GM19193 (cell line): Measurements from ENCODE around the gene MBD3L4.
"Not testable (repeated sequence)": the region's sequence is repeated elsewhere in the genome, so short reads cannot be mapped to it uniquely, and the experiment has no call there.

Experiments used
- POLR2A ChIP-seq: IDR thresholded peaks from 4 replicates; pipeline ENCODE4 v1.6.1; 2011; ENCODE audit not compliant: insufficient read depth, insufficient read length; ENCODE audit errors: extremely low read depth

MBD3L4 gene

DNA sequence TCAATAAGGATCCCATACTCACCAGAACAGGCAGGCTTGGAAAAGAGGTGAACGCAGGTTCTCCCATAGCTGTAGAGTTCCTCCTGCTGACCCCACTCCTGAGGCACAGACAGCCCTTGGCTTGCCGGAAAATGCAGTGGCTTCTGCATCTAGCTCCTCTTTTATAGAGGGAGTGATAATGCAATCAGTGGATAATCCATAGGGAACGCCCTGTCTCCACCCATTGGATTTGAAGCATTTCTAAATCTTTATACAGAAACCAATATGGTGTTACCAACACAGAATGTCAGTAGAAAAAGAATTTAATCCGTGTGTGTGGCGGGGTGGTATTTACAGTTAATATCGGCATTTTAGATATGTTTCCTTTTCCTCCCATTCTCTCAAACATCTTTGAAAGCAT, 18.6 kb downstream of the MBD3L4 start, which contains the start of gene MBD3L2B:
MBD3L2B (minus strand) TSS at position 101 of the 400 bp plus-strand sequence; CDS start at position 67, 34 bp downstream.
- not testable (repeated sequence) for TF ChIP-seq POLR2A

DNA sequence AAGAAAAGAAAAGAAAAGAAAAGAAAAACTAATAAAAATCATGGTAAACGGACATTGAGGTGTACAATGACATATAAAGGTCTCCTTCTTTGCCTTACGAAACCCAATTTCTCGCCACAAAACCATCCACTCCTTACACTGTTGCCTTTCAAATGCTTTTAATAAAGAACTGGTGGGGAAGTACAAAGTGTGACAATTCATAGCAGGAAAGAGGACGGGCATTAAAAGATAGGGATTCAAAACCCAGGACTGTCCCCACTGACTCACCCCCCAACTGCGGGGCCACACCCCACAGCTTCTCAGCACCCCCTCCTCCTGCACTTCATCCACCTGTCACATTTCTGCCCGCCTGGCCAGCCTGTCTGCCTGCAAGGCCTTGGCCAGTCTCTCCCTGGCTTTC, 21.2 kb downstream of the MBD3L4 start:
- no peak for TF ChIP-seq POLR2A

DNA sequence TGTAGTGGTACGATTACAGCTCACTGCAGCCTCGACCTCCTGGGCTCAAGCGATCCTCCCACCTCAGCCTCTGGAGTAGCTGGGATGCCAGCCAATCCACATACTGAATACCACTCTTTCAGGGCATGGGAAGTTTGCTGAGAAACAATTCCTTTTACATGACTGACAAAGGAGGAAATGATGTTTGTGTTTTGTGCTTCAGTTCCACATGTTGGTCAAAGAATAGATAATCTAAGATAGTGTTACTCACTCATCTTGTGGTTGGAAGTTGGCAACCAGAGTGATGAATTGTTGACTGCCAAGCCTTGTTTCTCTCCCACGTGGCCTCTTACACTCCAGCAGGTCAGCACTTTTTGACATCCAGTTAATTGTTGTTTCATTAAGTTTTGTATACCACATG, 26.3 kb downstream of the MBD3L4 start:
- no peak for TF ChIP-seq POLR2A

DNA sequence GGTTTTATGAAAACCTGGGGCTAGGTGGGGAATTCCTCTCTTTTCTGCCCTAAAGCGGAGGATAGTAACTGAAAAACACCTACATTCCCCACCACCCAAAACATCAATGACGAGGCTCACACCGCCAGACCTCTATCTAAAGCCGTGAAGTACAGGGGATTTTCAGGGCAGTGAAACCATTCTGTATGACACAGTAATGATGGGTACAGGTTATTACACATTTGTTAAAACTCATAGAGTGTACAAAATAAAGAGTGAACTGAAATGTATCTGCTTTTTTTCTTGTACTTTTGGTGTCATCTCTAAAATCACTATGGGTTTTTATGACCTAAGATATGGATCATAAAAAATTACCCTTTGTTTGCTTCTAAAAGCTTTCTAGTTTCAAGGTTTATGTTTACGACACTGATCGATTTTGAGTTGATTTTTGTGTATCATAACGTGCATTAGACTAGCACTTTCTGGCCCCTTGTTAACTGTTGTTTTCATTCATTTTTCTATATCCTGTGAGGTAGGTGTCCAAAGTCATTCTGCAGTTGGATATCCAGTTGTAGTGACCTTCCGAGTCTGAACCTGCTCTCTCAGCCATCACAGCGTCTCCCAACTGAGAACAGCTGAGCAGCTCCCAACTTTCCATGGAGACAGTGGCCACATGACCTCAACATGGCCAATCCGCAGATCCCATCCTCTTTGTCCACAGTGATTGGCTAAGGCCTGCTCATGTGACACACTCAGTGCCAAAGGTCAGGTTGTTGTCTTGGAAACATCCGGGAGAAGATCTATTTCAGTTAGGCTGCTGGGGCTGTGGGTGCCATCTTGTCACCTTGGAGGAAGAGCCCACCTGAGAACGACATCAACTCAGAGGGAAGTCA, 29.0 kb downstream of the MBD3L4 start:
- TF ChIP-seq POLR2A, result no peak

DNA sequence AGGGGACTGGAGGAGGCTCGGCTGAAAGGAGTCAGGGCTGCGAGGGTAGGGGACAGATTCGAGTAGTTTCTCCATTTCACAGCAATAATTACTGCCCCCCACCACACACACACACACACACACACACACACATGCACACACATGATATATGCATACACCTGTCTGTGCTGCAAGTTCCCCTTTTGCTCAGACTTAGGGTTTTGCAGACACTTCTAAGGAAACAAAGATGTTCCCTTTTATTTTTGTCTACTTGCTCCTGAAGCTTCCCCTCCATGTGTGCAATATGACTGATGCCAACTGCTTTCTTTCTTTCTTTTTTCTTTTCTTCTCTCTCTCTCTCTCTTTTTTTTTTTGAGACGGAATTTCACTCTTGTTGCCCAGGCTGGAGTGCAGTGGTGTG, 32.1 kb downstream of the MBD3L4 start:
- no peak for TF ChIP-seq POLR2A

DNA sequence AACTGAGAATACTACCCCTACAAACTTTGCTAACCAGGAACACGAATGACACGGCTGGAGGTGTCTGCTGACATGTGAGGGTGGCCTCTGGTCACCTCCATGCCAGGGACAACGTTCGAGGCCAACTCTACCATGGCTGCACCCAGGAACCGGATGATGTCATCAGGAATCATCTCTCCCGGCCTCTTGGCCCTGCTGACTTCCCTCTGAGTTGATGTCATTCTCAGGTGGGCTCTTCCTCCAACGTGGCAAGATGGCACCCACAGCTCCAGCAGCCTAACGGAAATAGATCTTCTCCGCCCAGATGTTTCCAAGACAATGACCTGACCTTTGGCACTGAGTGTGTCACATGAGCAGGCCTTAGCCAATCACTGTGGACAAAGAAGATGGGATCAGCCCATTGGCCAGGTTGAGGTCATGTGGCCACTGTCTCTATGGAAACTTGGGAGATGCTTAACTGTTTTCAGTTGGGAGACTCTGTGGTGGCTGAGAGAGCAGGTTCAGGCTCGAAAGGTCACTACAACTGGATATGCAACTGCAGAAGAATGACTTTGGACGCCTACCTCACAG, 33.8 kb downstream of the MBD3L4 start:
- TF ChIP-seq POLR2A, result no peak

DNA sequence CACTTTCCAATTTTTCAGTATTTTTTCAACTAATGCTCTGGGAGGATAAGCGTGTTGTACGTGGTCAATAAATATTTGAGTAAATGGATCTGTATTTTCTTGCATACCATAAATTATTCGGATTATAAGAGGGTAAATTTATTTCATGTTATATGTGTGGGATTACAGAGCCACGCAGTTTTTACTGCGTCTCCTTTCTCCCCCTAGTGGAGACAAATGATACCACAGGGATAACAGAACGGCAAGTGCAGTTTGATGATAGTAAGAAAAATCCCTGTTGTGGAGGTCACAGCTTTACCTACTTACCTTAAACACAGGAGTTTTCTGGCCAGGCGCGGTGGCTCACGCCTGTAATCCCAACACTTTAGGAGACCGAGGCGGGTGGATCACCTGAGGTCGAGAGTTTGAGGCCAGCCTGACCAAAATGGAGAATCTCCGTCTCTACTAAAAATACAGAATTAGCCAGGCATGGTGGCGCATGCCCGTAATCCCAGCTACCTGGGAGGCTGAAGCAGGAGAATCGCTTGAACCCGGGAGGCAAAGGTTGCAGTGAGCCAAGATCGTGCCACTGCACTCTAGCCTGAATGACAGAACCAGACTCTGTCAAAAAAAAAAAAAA, 35.6 kb downstream of the MBD3L4 start:
- no peak for TF ChIP-seq POLR2A

DNA sequence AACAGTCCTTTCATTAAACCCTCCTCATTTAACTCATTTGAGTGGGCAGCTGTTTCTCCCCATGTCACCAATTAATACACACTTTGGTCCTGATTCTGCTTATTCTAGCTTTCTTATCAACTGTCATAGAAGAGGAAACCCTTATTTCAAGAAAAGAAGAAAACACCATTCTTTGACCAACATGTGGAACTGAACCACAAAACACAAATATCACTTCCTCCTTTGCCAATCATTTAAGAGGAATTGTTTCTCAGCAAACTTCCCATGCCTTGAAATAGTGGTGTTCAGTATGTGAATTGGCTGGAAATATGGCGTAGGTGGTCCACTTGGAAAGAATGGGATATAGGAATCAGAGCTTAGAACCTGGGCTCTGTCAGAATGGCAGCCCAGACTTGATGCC, 39.2 kb downstream of the MBD3L4 start:
- no peak for TF ChIP-seq POLR2A

DNA sequence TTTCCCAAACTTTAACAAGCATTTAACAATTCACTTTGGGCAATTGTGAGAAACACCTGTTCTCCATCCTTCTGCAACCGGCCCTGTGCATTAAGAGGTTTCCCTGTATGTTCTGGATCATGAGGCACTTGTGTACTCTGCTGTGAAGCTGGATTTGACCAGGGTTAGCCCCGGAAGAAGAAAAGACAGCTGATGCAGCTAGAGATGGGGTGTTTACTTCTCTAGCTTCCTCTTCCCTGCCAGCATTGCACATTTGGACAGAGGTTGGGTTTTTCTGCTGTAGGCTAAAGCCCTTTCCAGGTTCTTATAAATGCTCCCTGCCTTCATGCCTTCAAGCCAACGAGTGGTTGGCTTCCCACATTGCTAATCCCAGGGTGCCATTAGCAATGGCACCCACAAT, 39.6 kb downstream of the MBD3L4 start:
- TF ChIP-seq POLR2A, result no peak

DNA sequence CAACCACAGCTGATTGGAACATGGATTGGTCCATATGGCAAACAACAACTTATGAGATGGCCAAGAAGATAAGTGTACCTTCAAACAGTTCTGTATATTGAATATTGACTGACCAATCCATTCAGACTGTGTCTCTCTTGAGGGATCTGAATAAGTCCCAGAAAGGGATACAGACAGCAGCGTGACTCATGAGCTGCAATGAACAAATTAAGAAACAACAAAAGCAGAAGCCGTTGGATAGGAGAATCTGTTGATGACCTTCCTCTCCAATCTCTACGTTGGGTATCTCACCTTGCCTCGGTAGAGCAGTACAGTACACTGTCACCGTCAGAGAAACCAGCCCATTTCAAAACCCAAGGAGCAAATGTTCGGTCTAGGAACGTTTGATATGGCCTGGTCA, 40.0 kb downstream of the MBD3L4 start:
- no peak for TF ChIP-seq POLR2A

DNA sequence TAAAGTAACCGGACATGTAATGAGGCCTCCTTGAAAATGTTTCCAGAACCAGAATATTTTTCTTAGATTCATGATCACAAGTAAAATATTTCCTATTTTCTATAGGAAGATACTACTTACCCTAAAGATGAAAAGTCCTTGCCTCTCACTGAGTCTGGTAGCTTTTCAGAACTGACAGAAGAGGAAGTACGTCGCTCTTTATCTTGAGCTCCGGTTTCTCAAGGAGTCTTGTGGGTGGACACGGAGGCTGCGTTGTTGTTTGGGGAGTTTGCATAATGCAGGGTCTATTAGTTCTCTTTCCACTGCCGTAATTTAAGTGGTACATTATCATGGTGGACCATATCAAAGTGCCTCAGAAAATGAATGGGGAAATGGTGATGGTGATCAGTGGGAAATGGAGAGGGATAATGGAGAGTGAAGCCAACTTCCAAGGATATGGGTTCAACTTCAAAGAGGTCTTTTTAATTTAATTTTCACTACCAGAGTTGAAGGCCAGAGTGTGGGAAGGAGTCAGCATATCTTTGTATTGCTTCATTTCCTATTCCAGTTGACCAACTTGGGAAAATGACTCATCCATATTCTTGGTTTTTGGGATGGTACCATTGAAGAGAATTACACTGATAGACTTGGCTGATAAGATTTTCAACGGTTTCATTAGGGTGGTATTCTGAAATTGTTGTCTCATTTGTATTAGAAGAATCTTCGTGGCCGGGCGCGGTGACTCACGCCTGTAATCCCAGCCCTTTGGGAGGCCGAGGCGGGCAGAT, 42.1 kb downstream of the MBD3L4 start:
- TF ChIP-seq POLR2A, result no peak

DNA sequence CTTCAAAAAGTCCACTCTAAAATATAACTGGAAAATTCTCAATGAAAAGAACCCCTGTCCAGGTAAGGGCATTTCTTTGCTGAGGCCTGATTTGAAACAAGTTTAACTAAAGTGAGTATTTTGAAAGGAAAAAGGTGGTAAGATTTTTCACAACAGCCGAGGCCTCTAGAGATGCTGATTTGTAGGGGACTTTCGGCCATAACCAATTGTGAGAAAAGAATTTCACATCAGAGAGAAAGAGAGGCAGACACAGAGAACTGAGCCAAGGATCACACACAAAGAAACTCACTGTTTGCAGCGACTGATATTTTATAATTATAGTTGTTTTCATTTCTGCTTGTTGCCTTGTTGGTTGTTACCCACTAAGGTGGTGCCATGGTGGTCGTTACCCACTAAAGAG, 43.2 kb downstream of the MBD3L4 start:
- TF ChIP-seq POLR2A, result no peak

DNA sequence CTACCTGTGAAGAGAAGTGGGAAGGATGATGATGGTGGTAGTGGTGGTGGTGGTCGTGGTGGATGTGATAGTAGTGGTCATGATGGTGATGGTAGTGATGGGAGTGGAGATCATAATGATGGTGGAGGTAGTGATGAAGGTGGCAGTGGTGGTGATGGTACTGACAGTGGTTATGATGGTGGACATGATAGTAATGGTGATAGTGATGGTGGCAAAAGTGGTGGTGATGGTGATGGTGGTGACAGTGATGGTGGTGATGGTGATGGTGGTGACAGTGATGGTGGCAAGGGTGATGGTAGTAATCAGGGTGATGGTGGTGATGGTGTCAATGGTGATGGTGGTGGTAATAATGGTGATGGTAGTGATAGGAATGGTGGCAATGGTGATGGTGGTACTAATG, 44.9 kb downstream of the MBD3L4 start:
- TF ChIP-seq POLR2A, result no peak

DNA sequence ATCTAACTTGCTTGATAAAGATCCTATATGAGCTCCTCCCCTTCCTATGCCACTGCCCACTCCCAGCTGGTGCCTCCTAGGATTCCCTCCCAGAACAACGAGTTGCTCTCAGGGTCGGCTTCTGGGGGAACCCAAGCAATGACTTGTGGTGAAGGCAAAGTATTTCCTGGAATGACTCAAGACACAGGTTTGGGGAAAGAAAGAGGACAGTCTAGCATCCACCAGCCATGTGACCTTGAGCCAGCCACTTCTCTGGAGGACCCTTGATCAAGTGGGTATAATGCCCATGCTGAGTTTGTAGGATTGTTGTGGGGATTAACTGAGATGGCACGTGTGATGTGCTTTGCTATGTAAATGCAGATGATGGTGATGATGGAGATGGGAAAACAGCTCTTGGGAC, 51.7 kb downstream of the MBD3L4 start:
- no peak for TF ChIP-seq POLR2A

DNA sequence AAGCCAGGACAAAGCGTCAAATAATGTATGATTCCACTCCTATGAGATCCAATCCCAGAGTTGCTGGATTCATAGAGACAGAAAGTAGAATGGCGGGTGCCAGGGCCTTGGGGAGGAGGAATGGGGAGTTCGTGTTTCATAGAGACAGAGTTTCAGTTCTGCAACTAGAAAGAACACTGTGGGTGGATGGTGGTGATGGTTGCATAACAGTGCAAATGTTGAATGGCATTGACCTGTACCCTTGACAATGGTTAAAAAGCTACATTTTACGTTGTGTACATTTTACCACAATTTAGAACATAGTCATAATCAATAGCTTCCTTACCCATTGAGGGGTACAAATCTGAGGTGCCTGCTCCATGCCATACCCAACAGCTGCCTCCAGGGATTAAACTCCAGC, 52.1 kb downstream of the MBD3L4 start:
- TF ChIP-seq POLR2A, result no peak
